Stimulated activated naive CD4-positive, alpha-beta T cell treated with Interleukin-2 at 50 U/mL for 16 hours (primary cell): Measurements from ENCODE around the gene CP.
"Not testable (repeated sequence)": the region's sequence is repeated elsewhere in the genome, so short reads cannot be mapped to it uniquely, and the experiment has no call there.

ENCODE experiments used
- DNase-seq: peaks from one replicate; lab custom pipeline; 2025; lab: John Stamatoyannopoulos, UW

Gene CP

GRCh38 chr3:149227591-149228268 is 6.1 kb upstream of the CP start:
- no peak for DNase-seq

DNA sequence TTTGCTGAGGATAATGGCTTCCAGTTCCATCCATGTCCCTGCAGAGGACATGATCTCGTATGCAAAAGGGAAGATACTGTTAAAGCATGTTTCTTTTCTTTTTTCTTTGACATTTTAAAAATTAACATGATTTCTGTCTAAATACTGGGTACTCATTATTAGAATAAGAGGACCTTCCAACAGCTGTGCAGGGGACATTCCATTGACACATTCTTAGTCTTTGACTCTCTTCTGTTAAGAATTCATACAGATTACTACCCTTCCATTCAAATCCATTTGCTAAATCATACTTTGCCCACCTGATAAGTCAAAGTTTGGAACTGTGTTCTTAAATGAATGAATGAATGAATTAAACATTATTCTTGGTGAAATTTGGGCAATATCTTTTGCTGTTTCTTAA is 5.1 kb upstream of the CP start:
- DNase-seq = no peak

- DNase-seq = peak; percentile 1
Observed at GRCh38 chr3:149224736-149225594, 3.3 kb upstream of the CP start.

GRCh38 chr3:149223461-149223820 is 1.8 kb upstream of the CP start:
- DNase-seq = no peak

DNA sequence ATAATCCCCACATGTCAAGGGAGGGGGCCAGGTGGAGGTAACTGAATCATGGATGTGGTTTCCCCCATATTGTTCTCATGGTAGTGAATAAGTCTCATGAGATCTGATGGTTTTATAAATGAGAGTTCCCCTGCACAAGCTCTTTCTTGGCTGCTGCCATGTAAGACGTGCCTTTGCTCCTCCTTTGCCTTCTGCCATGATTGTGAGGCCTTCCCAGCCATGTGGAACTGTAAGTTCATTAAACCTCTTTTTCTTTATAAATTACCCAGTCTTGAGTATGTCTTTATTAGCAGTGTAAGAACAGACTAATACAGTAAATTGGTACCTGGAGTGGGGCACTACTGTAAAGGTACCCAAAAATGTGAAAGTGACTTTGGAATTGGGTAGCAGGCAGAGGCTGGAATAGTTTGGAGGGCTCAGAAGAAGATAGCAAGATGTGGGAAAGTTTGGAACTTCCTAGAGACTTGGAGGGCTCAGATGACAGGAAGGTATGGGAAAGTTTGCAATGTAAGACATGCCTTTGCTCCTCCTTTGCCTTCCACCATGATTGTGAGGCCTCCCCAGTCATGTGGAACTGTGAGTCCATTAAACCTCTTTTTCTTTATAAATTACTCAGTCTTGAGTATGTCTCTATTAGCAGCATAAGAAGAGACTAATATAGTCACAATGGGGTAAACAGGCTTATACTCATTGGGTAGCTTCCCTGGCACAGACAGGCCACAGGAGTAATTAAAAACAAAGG is 2.1 kb downstream of the CP start:
- DNase-seq = not testable (repeated sequence)

- DNase-seq = no peak
Observed at GRCh38 chr3:149217347-149217746, 4.3 kb downstream of the CP start.

GRCh38 chr3:149216193-149216869 is 5.3 kb downstream of the CP start:
- no peak for DNase-seq

DNA sequence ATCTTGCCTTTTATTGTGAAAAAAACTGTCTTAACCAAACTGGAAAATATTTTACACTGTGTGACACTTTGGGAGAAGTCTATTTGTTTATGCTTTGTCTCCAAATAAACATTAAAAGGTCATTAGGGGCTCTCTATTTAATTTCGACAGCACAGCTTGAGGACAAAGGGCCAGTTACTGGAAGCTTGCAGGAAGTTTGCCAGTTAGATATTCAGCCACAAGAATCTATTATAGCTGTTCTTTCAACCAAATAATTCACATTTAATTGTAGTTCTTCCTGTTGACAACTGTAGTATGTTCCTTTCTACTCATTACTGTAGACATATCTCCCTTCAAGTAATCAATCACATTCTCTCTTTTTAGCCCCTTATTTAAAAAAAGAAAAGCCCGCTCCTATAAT is 6.1 kb downstream of the CP start:
- no peak for DNase-seq

GRCh38 chr3:149214702-149215101 is 6.9 kb downstream of the CP start:
- DNase-seq = no peak

DNA sequence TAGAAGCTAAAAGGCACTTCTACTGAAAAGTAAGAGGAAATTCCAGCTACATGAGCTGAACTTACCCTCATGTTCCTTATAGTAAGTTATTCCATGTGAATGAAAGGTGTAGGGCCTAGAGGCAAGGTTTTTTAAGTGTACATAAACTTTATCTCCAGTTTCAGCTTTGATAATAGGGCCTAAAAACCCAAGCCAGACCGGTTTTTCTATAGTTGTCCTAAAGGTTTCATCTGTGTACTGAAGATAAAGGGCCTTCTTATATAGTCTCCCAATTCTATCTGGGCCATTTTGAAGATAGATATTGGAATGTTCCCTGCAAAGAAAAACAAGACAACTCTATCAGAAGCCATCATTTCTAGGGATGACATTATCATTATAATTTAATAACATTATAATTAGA is 9.2 kb downstream of the CP start:
- DNase-seq = no peak

GRCh38 chr3:149209431-149209830 is 12.2 kb downstream of the CP start:
- no peak for DNase-seq

DNA sequence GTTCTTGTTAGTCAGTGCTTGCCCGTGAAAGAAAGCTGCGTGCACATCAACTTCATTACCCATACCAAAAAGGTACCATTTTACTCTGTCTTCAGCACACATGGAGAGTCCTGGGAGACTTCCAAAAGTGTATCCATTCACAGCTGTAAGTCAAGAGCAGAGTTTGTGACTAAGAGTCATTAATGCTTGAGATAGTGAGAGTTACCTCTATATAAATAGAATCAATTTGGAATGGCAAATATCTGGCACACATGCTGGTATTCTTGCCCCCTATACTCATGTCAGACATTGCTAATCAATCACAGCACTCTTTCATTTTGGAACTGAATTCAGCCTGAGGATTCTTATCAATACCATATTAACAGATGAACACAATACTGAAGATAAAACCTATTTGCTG is 14.2 kb downstream of the CP start:
- DNase-seq = no peak

DNA sequence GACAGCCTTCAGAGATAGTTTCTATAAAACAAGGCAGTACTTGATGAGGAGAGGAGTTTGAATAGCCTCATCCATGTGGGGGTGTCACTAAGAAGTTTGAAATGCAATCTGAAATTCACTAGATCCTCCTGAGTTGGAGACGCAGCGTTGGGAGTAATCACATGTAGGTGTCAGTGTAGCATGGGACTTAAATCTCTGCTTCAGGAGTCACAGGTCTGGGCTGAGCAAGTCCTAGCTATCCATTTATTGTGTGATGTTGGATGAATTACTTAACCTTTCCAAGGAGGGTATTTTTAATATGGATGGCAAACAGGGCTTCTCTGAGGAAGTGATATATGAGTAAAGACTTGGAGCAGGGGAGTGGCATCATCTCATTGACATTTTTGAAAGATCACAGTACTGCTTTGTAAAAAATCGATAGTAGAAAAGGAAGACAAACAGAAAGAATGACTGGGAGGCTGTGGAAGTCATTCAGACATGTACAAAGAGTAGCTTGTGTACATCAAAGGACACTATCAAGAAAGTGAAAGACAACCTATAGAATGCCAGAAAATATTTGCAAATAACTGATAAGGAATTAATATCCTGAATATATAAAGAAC is 17.1 kb downstream of the CP start:
- DNase-seq = no peak

DNA sequence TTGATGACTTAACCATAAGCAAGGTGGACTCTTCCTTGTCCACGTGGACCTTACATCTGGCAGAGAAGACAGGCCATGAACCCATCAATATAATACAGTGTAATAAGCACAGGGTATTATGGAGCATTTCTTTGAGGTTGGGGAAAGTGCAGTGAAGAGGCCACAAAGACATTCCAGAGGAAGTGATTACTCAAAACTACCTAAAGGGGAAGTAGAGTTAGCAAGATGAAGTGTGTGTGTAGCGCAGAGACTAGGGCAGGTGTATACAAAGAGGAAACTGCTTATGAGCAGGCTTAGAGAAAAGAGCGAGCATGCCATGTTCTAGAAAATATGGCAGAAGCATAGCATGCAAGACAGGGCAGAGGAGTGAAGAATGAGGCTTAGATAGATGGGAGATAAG is 17.9 kb downstream of the CP start:
- DNase-seq = no peak

- DNase-seq = no peak
Observed at GRCh38 chr3:149199474-149199873, 22.2 kb downstream of the CP start.

DNA sequence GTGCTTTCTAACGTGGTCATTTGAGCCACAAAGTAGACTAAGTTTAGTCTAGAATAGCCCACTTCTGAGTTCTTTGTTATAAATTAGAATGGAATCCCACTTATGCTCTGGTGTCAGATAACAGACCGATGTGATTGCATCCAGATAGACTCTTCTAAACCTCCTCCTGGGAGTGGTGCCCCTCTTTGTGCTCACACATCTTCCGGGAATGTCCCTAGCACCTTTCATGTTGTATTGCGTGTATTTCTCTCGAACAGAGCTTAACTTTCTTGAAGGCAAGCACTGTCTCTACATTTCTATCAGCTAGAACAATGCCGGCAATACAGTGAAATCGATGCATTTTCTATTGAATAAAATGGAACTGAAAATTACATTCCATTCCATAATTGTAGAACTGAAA is 23.0 kb downstream of the CP start:
- no peak for DNase-seq

GRCh38 chr3:149197669-149198068 is 24.0 kb downstream of the CP start:
- DNase-seq = no peak

- DNase-seq = not testable (repeated sequence)
Observed at GRCh38 chr3:149196805-149197592, 24.6 kb downstream of the CP start.

DNA sequence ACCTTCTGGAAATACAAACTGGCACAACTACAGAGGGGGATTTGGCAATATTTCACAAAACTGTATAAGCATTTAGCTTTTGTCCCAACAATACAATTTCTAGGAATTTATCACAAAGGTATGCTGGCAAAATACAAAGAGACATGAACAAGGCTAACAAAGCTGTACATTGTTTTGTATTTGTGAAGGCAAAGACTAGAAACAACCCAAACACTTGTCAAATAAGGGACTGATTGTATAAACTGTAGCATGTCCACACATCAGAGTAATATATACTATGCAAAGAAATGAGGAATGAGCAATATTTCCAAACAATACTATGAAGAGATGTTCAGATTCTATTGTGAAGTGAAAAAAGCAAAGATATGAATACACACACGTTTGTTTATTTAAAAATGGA is 26.4 kb downstream of the CP start:
- DNase-seq = no peak

GRCh38 chr3:149188494-149188893 is 33.1 kb downstream of the CP start:
- no peak for DNase-seq

GRCh38 chr3:149186721-149187120 is 34.9 kb downstream of the CP start:
- no peak for DNase-seq
